ENCODE results near the gene HS3ST3A1. TPM values are rescaled to one million over a fixed set of nuclear protein-coding genes. Genes with fewer than 3 reads are reported as not detected.

HS3ST3A1 gene
- total RNA-seq, 8 experiments from 2014 or later = 2.7 to 50.7 (median 5.3) TPM

- WGBS, 10 experiments = 27 to 100% (median 67%) methylated on average over 1 to 6 of the region's 7 CpGs; no CpG with 5 or more reads in 1 of the 10 experiments
- in situ Hi-C loops (cut with MboI; ENCODE audit: low pct_unique_long_range_greater_than_20kb in 2 of 9, low sequenced_read_pairs in 9 of 9, unreplicated experiment in 9 of 9) = no loop called here
- Histone ChIP-seq H3K4me1 (replicated peaks in 1 of 2) (peaks cover 0 to 12% of the 10 kb centered on the region in 2 donors), H3K4me3 (no peak overlapping the region), H3K27ac (no peak overlapping the region)
- ATAC-seq (replicated peaks in 6 of 8) = peak in 4 of 8 experiments; percentile 65 to 95 (median 71)
These were observed 109.6 kb downstream of the HS3ST3A1 start for GRCh38 chr17:13491916-13492736.

- Histone ChIP-seq H3K4me3 (no peak overlapping the region), H3K27ac (no peak overlapping the region), H3K4me1 (replicated peaks in 1 of 2) (peaks cover 0 to 12% of the 10 kb centered on the region in 2 donors)
- WGBS, 10 experiments = 75 to 100% (median 100%) methylated on average over 1 of the region's 1 CpG; no CpG with 5 or more reads in 2 of the 10 experiments
- in situ Hi-C loops (cut with MboI; ENCODE audit: low pct_unique_long_range_greater_than_20kb in 2 of 9, low sequenced_read_pairs in 9 of 9, unreplicated experiment in 9 of 9) = no loop called here
- ATAC-seq (replicated peaks in 6 of 8) = no peak
These were observed 110.2 kb downstream of the HS3ST3A1 start for GRCh38 chr17:13491491-13491890.

- in situ Hi-C loops (cut with MboI; ENCODE audit: low pct_unique_long_range_greater_than_20kb in 2 of 9, low sequenced_read_pairs in 9 of 9, unreplicated experiment in 9 of 9) = no loop called here
- ATAC-seq (replicated peaks in 6 of 8) = no peak
- Histone ChIP-seq H3K4me3 (no peak overlapping the region), H3K4me1 (replicated peaks in 1 of 2) (peaks cover 0 to 12% of the 10 kb centered on the region in 2 donors), H3K27ac (no peak overlapping the region)
- WGBS, 10 experiments = 59 to 100% (median 84%) methylated on average over 1 to 5 of the region's 5 CpGs
These were observed 110.7 kb downstream of the HS3ST3A1 start for GRCh38 chr17:13490906-13491482.

GRCh38 chr17:13490427-13490826 is 111.3 kb downstream of the HS3ST3A1 start:
- 33 to 94% (median 67%) methylated on average over 1 to 3 of the region's 3 CpGs; no CpG with 5 or more reads in 2 of the 10 experiments for WGBS, 10 experiments
- ATAC-seq (replicated peaks in 6 of 8) = no peak
- Histone ChIP-seq H3K4me3 (no peak overlapping the region), H3K4me1 (replicated peaks in 1 of 2) (peaks cover 0 to 12% of the 10 kb centered on the region in 2 donors), H3K27ac (no peak overlapping the region)
- in situ Hi-C loops (cut with MboI; ENCODE audit: low pct_unique_long_range_greater_than_20kb in 2 of 9, low sequenced_read_pairs in 9 of 9, unreplicated experiment in 9 of 9) = no loop called here

- ATAC-seq (replicated peaks in 6 of 8) = no peak
- H3K27ac ChIP-seq = no peak overlapping the region
- 80 to 100% (median 95%) methylated on average over 1 to 3 of the region's 3 CpGs; no CpG with 5 or more reads in 2 of the 10 experiments for WGBS, 10 experiments
- H3K4me1 ChIP-seq (replicated peaks in 1 of 2) = no peaks in the 10 kb centered on the region
- in situ Hi-C loops (cut with MboI; ENCODE audit: low pct_unique_long_range_greater_than_20kb in 2 of 9, low sequenced_read_pairs in 9 of 9, unreplicated experiment in 9 of 9) = no loop called here
- no peak overlapping the region for H3K4me3 ChIP-seq
These were observed 116.4 kb downstream of the HS3ST3A1 start for GRCh38 chr17:13485327-13485726.

- no peak for ATAC-seq (replicated peaks in 6 of 8)
- Histone ChIP-seq H3K27ac (no peak overlapping the region), H3K4me1 (replicated peaks in 1 of 2) (no peaks in the 10 kb centered on the region), H3K4me3 (no peak overlapping the region)
- in situ Hi-C loops (cut with MboI; ENCODE audit: low pct_unique_long_range_greater_than_20kb in 2 of 9, low sequenced_read_pairs in 9 of 9, unreplicated experiment in 9 of 9) = no loop called here
- WGBS, 10 experiments = 0 to 100% (median 81%) methylated on average over 1 to 4 of the region's 4 CpGs; no CpG with 5 or more reads in 2 of the 10 experiments
These were observed 117.7 kb downstream of the HS3ST3A1 start for GRCh38 chr17:13484020-13484419.

GRCh38 chr17:13480877-13481276 is 120.9 kb downstream of the HS3ST3A1 start:
- Histone ChIP-seq H3K27ac (no peak overlapping the region), H3K4me3 (no peak overlapping the region), H3K4me1 (replicated peaks in 1 of 2) (no peaks in the 10 kb centered on the region)
- in situ Hi-C loops (cut with MboI; ENCODE audit: low pct_unique_long_range_greater_than_20kb in 2 of 9, low sequenced_read_pairs in 9 of 9, unreplicated experiment in 9 of 9) = no loop called here
- no peak for ATAC-seq (replicated peaks in 6 of 8)

- in situ Hi-C loops (cut with MboI; ENCODE audit: low pct_unique_long_range_greater_than_20kb in 2 of 9, low sequenced_read_pairs in 9 of 9, unreplicated experiment in 9 of 9) = no loop called here
- Histone ChIP-seq H3K4me1 (replicated peaks in 1 of 2) (peaks cover 0 to 3% of the 10 kb centered on the region in 2 donors), H3K27ac (no peak overlapping the region), H3K4me3 (no peak overlapping the region)
- ATAC-seq (replicated peaks in 6 of 8) = no peak
- WGBS, 10 experiments = 62 to 100% (median 75%) methylated on average over 1 to 2 of the region's 2 CpGs; no CpG with 5 or more reads in 1 of the 10 experiments
These were observed 123.4 kb downstream of the HS3ST3A1 start for GRCh38 chr17:13478326-13478830.

GRCh38 chr17:13477180-13477611 is 124.5 kb downstream of the HS3ST3A1 start:
- ATAC-seq (replicated peaks in 6 of 8) = peak in 2 of 8 experiments; percentile 85 to 86
- no peak overlapping the region for H3K4me3 ChIP-seq
- peaks cover 0 to 3% of the 10 kb centered on the region in 2 donors for H3K4me1 ChIP-seq (replicated peaks in 1 of 2)
- in situ Hi-C loops (cut with MboI; ENCODE audit: low pct_unique_long_range_greater_than_20kb in 2 of 9, low sequenced_read_pairs in 9 of 9, unreplicated experiment in 9 of 9) = no loop called here
- no peak overlapping the region for H3K27ac ChIP-seq

GRCh38 chr17:13476720-13477119 is 125.0 kb downstream of the HS3ST3A1 start:
- WGBS, 10 experiments = 22 to 100% (median 83%) methylated on average over 1 of the region's 1 CpG; no CpG with 5 or more reads in 2 of the 10 experiments
- Histone ChIP-seq H3K4me1 (replicated peaks in 1 of 2) (peaks cover 0 to 3% of the 10 kb centered on the region in 2 donors), H3K4me3 (no peak overlapping the region), H3K27ac (no peak overlapping the region)
- in situ Hi-C loops (cut with MboI; ENCODE audit: low pct_unique_long_range_greater_than_20kb in 2 of 9, low sequenced_read_pairs in 9 of 9, unreplicated experiment in 9 of 9) = no loop called here
- peak in 2 of 8 experiments; percentile 38 to 64 for ATAC-seq (replicated peaks in 6 of 8)

GRCh38 chr17:13475574-13476223 is 126.0 kb downstream of the HS3ST3A1 start:
- Histone ChIP-seq H3K4me3 (no peak overlapping the region), H3K27ac (no peak overlapping the region), H3K4me1 (replicated peaks in 1 of 2) (peaks cover 0 to 3% of the 10 kb centered on the region in 2 donors)
- in situ Hi-C loops (cut with MboI; ENCODE audit: low pct_unique_long_range_greater_than_20kb in 2 of 9, low sequenced_read_pairs in 9 of 9, unreplicated experiment in 9 of 9) = no loop called here
- ATAC-seq (replicated peaks in 6 of 8) = no peak
- WGBS, 10 experiments = 75 to 100% (median 86%) methylated on average over 1 to 2 of the region's 2 CpGs; no CpG with 5 or more reads in 3 of the 10 experiments

- in situ Hi-C loops (cut with MboI; ENCODE audit: low pct_unique_long_range_greater_than_20kb in 2 of 9, low sequenced_read_pairs in 9 of 9, unreplicated experiment in 9 of 9) = no loop called here
- WGBS, 10 experiments = 42 to 100% (median 73%) methylated on average over 1 to 8 of the region's 10 CpGs; no CpG with 5 or more reads in 1 of the 10 experiments
- Histone ChIP-seq H3K4me1 (replicated peaks in 1 of 2) (peaks cover 0 to 3% of the 10 kb centered on the region in 2 donors), H3K4me3 (no peak overlapping the region), H3K27ac (no peak overlapping the region)
- ATAC-seq (replicated peaks in 6 of 8) = peak in 4 of 8 experiments; percentile 32 to 46 (median 40)
These were observed 127.5 kb downstream of the HS3ST3A1 start for GRCh38 chr17:13474073-13474800.
